ENCODE results near the gene PITPNC1.
"Not testable (repeated sequence)": the region's sequence is repeated elsewhere in the genome, so short reads cannot be mapped to it uniquely, and the experiment has no call there.

PITPNC1 gene

DNA sequence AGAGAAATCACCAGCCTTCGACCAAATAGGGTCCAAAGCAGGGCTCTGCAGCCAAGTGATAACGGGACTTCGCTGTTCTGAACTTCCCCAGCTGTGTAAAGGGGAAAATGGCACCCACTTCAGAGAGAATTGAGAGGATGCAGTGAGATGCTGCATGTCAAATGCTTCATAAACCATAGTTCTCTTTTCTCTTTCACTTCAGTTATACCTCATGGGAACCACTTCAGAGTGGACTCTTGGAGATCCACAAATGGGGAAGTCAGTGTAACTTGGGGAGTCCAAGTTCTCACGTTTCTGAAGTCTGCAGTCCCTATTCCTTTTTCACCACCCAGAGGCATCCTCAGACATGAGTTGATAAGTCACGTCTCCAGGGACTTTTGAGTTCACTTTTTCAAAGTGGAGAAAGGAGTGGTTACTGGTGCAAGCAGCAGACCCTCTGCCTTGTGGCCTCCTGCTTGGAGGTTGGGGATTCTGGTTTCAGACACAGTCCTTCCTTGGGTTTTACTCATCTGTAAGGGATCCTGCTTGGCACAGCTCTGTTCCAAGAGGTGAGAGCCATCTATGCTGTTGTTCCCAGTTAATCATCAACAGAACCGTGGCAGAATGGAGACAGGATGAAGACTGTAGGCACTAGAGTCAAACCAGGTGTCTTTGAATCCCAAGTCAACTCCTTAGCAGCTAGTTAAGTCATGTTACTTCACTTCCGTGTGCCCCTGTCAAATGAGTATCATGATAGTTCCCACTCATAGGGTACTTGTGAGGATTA is 217.2 kb downstream of the PITPNC1 start:
- no peak for DNase-seq

DNA sequence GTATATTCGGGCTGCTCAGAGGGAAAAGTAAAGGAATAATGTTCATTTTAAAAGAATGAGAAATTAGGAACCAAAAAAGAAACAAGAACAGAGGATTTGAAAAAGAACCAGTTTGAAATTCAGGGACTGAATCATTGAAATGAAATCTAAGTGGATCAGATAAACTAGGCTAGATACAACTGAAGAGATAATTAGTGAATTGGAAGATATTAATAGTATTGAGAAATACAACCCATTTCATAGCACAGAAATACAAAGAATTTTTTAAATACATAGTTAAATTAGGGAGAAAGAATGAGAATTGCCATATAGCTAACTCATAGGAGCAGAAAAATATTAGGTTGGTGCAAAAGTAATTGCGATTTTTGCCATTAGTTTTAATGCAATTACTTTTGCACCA is 223.3 kb downstream of the PITPNC1 start:
- no peak for DNase-seq

DNA sequence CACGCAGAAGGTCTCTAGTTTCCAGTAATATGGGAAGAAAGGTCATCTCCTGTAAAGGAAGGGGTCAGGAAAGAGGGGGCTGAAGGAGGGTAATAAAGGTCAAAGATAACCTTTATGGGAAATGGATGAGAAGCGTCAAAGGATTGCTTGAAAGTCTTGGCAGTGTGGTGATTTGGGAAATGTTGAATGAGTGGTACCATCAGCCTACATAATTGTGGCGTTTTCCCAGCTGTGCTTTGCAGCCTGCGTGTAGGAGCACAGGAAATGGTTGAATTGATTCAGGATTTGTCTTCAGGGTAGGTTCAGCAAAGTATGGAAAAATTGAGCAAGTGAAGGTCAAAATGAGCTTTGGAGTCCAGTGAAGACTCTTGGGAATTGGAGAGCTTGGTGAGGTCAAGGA is 224.8 kb downstream of the PITPNC1 start:
- DNase-seq: no peak

DNA sequence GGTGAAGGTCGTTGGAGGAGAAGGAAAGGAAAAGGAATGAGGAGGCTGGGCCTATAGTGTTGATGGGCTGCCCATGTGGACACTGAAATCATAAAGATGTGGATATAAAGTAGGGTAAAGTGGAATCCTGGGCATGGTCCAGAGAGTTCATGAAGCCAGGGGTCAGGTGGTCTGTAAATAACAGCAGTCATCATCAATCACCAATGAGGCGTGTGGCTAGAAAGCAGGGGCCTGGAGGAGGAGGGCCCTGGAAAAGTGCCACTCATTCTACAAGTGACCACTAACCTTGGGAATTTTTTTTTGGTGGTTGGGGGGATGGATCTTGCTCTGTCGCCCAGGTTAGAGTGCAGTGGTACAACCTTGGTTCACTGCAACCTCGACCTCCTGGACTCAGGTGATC is 225.4 kb downstream of the PITPNC1 start:
- no peak for DNase-seq

DNA sequence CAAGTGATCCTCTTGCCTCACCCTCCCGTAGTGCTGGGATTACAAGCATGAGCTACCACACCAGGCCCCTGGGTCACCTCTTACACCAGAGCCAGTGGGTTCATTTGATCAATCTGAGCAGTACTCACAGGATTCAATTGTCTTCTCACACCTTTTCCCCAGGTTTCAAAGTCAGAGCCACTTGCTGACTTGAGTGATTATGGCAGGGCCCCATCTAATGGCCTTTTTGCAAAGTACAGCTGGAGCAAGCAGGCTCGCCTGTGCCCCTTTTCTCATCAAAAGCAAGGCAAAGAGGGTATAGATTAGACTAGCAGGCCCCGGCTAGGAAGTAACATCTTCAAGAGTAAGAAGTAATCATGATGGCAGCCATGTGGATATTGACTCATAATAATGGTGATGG is 225.9 kb downstream of the PITPNC1 start:
- DNase-seq: no peak

DNA sequence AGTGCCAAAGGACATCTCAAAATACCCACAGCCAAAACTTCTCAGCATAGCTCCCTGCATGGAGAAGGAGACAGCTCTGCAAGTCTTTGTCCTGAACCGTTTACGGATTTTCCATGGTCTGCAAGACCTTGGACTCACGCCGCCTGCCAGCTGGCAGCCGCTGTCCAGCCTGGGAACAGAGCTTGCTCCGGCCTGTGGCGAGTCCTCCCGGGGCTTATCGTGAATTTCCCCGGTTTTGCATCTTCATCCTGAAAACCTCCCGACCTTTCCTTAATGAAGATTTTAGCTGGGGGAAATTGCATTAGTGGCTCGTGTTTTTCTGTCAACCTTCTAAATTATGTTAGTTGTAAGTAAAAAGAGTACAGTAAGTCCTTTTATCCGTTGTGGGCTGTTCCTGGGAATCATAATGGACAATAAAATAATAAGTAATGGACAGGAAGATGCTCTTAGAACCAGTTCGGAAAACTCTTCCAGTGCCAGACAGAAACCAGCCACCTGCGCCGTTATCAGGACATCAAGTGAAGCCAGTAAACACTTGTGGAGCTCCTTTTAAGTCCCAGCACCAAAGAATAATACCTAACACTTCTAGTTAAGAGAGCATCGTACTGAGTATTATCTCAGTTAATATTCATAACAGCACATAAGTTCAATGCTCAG is 228.3 kb downstream of the PITPNC1 start:
- no peak for DNase-seq

DNA sequence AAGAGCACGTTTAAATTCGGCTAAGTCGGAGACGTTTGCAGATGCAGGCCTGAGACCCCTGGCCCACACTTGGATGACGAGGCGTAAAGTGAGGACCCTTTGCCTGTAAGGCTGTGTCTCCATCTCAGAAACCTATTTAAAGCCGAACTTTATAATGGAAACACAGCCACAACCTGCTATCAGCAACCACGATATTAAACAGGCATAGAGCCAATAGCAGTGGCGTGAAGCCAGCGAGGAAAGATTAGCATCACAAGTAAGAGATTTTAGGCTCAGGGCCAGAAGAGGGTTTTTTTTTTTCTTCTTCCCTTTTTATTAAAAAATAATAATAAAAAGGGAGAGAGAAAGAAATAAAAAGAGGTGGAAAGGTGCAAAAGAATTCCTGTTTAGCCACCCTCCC is 229.4 kb downstream of the PITPNC1 start:
- DNase-seq: peak; percentile 49

DNA sequence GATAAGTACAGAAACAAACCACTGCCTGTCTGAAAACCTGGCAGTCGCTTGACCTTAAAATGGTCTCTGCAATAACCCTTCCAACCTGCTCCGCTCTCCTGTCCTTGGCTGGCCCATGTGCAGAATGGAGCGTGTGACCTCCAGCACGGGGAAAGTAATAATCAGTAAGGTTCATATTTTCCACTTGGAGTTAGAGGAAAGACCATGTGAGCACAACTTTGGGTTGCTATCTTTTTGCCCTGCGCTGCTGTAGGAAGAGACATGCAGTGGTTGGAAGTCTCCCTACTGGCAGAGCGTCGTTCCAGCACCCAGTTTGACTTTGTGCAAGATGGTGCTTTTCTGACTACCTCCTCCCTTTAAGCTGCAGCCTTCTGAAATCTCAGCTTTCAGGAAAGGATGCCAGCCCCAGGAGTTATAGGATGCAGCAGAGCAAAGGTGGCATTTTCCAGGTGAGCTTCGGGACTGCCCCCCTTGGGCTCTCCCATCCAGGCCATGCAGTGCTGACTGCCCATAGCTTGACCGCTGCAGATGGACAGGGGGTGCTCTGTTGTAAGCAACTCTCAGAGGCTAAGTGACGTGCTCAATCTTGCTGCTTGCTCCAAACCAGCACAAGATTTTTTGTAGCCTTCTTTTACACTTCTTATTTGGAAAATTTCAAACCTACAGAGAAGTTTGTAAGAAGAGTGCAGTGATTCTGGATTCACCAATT is 230.0 kb downstream of the PITPNC1 start:
- DNase-seq: no peak

DNA sequence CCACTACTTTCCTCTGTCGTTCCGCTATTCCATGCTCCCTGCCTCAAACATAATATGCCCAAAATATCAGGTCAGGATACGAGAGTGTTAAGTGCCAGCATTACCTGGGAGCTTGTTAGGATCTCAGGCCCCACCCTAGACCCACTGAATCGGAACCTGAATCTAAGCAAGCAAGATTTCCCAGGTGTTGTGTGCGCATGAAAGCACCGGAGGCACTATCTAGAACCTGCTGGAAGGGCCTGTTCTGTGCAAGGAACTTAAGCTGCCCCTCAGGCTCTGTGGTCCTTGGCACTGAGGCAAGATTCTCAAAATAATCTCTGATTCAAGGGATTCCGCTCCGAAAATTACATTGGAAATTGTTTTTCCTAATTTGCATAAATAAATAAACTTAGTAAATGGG is 233.0 kb downstream of the PITPNC1 start:
- no peak for DNase-seq

DNA sequence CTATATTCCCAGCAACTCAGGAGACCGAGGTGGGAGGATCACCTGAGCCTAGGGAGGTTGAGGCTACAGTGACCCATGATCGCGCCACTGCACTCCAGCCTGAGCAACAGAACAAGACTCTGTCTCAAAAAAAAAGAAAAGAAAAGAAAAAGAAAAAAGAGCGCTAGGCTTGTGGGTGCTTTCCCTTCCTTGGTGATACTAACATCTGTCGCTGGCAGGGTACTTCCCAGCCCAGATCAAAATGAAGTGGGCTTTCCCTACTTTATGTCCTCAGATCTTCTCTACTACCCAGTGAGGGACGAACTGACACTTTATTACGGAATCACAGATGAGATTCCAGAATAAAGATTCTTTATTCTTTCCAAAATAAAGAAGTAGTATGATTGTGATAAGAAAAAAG is 236.9 kb downstream of the PITPNC1 start:
- no peak for DNase-seq

DNA sequence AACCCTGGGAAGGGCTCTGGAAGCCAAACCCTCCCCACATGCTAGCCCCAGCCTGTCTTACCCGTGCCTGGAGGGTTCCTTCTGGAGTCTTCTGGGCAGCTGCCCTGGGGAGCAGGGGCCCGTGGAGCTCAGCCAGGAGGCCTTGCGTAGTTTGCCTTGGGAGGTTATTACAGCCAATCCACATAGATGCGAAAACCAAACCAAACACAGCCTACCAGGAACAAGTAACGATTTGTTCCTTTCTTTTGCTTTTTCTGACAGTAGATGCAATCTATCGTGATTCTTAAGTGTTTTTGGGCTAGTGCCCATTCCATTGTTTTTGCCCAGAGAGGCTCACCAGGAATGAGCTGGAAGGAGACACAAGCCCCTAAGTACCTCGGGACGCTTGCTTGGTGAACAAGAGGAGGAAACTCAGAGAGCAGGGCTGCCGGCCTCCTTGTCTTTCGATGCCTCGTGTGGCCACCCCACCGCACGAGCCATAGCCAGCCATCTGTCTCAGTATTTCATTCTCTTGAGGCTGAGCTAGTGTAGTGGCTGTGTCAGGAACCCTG is 238.0 kb downstream of the PITPNC1 start:
- DNase-seq: peak; percentile 39

DNA sequence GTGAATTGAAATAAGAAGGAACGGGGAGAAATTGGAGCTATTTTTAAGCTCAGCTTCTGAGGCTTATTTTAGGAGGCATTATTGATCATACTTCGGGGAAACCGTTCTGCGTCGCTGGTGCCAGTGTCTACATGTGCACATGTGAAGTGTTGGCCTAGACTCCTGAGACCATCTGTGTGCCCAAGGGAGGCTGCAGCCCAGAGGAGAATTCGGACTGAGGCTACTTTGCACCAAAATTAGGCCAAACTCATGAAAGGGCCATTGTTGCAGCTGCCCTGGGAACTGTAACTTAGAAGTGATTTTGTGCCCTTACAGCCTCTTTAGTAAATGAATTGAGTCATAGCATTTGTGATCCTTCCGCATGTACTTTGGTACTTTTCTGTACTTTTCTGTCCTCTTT is 238.7 kb downstream of the PITPNC1 start:
- no peak for DNase-seq

DNA sequence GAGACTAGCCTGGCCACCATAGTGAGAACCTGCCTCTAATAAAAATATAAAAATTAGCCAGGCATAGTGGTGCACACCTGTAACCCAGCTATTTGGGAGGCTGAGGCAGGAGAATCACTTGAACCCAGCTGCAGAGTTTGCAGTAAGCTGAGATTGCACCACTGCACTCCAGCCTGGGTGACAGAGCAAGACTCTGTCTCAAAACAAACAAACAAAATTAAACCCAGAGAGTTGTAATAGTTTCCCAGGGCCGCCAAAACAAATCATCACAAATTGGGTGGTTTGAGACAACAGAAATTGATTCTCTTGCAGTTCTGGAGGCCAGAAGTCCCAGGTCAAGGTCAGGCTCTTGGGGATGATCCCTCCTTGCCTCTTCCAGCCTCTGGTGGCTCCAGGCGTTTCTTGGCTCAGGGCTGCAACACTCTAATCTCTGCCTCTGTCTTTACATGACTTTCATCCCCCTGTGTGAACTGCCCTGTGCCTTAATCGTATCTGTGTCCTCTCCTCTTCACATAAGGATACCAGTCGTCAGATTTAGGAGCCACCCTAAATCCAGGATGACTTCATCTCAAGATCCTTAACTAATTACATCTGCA is 240.3 kb downstream of the PITPNC1 start:
- no peak for DNase-seq

DNA sequence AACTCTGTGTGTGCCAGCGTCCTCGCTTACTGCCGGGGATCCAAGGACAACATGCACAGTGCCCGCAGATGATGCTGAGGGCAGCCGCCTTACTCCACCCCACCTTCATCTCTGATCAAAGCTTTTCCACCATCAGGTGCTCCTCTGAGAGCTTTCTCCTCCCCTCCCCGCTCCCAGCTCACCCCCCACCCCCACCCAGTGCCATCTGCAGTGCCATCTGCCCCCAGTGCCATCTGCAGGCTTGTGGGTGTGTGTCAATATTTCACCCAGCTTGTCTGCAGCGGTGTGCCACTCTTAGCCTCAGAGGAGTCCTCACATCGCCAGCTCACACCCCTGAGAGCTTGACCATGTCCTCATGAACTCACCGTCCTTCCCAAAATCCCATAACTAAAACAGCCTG is 242.5 kb downstream of the PITPNC1 start:
- no peak for DNase-seq

DNA sequence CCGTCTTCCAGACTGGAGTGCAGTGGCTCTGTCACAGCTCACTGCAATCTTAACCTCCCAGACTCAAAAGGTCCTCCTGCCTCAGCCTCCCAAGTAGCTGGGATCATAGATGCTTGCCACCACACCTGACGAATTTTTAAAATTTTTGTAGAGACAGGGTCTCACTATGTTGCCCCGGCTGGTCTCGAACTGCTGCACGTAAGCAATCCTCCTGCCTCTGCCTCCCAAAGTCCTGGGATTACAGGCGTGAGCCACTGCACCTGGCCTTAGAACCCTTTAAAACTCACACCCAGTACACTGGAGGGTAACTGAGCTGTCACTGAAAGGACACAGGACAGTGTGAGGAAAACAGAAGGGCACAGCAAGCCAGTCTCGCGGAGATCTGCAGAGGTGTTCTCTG is 243.0 kb downstream of the PITPNC1 start:
- no peak for DNase-seq

DNA sequence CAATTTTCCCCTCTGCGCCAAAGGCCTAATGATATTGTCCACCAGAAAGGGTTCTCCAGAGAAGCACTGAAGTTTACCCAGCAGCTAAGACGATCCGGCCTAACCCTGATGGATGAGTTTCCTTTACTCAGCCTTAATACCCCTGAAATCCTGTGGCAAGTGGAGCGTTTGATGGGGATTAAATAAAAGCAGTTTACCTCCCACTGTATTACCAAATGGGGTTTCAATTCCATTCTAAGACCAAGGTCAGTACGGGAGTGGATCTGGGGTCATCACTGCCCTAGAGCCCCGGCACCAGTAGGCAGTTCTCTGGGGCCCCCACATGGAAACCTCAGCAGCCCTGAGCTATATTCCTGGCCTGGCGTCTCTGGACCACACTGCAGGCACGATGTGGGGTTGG is 243.6 kb downstream of the PITPNC1 start:
- no peak for DNase-seq

DNA sequence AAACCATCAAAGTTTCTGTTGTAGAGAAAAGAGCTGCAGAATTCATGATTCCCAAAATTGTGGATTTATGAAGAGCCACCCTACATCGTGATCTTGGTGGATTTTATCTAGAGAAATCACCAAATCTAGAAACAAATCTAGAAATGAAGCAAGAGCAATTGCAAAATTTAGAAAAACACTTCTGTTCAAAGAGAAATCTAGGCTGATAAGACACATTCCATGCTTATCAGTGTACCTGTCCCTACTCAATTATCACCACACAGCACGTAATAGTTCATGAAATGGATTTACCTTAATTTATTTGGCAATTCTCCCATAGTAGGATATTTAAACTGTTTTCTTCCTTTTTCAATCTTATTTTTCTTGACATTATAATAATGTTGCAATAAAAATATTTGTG is 246.7 kb downstream of the PITPNC1 start:
- DNase-seq: no peak

DNA sequence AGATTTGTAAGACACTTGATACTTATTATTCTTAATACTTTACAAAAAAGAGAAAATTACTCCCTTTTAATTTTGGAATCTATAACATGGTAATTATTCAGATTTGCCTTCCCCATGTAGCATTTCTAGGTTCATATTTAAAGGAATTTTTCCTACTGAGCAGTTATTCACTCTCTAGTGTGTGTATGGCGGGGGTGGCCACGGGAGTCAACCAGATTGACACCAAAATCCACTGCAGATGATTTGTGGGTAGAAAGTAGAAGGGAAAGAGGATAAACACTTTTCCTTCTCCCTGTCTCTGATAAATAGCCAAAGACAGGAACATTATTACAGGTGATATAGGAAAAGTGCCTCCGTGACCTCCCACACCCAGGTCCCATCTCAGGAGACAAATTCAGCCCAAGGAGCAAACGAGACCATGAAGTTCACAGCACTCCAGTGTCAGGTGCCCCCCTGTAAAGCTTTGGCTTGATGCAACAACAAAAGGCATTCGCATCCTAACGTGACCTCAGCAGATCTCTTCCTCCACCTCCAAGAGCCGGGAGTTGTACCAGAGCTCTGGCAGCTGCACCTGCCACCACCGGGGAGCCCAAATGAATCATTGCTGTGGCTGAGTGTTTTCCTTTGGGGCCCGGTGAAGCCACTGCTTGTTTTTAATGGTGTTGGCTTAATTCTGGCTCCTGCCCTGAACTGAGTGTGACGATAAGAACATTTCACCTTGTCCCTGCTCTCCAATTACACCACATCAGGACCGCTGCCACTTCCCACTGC is 248.0 kb downstream of the PITPNC1 start:
- no peak for DNase-seq

DNA sequence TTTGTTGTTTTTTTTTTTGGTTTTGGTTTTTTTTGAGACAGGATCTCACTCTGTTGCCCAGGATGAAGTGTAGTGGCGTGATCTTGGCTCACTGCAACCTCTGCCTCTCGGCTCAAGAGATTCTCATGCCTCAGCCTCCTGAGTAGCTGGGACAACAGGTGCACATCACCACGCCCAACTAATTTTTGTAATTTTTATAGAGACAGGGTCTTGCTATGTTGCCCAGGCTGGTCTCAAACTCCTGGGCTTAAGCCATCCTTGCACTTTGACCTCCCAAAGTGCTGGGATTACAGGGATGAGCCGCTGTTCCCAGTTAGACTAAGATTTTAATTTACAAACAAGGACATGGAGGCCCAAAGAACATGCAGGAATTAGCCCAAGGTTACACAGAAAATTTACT is 248.9 kb downstream of the PITPNC1 start:
- DNase-seq: no peak

DNA sequence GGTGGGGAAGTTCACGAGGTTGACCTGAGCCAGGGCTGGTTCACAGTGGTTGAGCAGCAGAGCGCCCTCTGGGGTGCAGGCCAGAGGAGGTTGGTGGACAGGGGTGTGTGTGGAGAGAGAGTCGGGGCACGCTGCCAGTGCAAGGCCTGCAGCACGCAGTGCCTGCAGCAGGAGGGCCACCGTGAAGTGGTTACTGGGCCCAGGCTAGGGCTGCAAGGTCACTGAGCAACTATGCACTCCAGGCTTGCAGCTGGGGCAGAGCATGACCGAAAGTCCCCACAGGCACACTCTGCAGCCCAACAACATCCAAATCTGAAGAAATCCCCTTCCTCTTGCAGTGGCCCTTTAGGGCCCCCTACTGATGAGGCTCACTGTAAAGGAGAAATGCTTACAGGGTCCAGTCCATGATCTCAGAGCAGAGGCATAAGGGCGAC is 251.5 kb downstream of the PITPNC1 start:
- DNase-seq: no peak

DNA sequence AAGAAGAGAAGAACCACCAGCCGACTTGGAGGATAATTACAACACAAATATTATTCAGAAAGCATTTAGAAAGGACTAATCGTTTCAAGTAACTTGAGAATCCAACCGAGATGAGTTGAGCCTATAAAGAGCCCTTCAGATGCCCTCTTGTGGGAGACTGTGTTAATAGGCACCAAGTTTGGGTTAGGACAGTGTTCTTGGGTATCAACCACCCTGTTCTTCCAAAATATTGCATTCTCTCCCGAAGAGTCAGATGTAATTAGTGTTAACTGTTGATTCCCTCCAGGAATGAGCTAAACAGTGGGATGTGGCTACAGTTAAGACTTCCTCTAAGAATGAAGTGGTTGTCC is 252.9 kb downstream of the PITPNC1 start:
- DNase-seq: peak; percentile 78

DNA sequence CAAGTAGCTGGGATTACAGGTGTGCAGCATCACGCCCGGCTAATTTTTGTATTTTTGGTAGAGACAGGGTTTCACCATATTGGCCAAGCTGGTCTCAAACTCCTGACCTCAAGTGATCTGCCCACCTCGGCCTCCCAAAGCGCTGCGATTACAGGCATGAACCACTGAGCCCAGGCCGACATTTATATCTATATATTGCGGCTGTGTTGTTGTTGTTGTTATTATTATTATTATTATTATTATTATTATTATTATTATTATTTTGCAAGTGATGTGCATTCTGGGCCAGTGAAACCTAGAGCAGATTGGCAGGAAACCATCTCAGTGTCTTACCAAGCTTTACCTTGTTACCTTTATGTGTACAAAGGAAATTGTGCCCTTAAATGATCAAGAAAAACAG is 253.8 kb downstream of the PITPNC1 start:
- DNase-seq: not testable (repeated sequence)

DNA sequence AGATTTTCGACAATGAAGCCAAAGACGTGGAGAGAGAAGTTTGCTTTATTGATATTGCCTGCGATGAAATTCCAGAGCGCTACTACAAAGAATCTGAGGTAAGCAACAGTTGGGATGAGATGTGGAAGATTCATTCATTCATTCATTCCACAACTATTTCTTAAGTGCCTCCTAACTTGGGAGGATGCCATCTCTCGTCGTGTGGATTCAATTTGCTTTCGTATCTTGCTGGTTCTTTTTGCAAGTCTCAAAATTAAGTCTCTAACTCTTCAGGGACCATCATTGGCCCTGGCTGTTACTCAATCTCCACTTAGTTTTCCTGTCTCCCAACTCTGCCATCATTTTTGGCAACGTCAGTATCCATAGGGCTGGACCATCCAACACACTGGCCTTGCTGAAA is 255.1 kb downstream of the PITPNC1 start:
- DNase-seq: no peak
